Vagina (tissue), 2 donors: ENCODE measurements around the gene GDF7.

Source experiments
- POLR2A ChIP-seq, 2 donors: fragments of 450-650 bp; IDR thresholded peaks; one replicate each; pipeline ENCODE4 v1.6.1; 2017; ENCODE audit warnings: antibody characterized with exemption in 2 of 2, mild to moderate bottlenecking in 2 of 2, moderate library complexity in 2 of 2
- POLR2AphosphoS5 ChIP-seq, 2 donors: sonication (generic); formaldehyde crosslinking; IDR thresholded peaks; one replicate each; pipeline ENCODE4 v1.9.0; 2017; ENCODE audit warnings: antibody characterized with exemption in 2 of 2, mild to moderate bottlenecking in 2 of 2, low read depth in 1 of 2; ENCODE audit not compliant: insufficient read depth in 1 of 2
- TF ChIP-seq, protein P1 (sequence below), 3 experiments: fragments of 450-650 bp in 2 of 3; fragments of 200-600 bp in 1 of 3; sonication (generic) in 1 of 3; IDR thresholded peaks; one replicate each; pipeline ENCODE4 v1.5.1; 2017 to 2019; ENCODE audit warnings: antibody characterized with exemption in 3 of 3, mild to moderate bottlenecking in 2 of 3, moderate library complexity in 2 of 3

DNA sequence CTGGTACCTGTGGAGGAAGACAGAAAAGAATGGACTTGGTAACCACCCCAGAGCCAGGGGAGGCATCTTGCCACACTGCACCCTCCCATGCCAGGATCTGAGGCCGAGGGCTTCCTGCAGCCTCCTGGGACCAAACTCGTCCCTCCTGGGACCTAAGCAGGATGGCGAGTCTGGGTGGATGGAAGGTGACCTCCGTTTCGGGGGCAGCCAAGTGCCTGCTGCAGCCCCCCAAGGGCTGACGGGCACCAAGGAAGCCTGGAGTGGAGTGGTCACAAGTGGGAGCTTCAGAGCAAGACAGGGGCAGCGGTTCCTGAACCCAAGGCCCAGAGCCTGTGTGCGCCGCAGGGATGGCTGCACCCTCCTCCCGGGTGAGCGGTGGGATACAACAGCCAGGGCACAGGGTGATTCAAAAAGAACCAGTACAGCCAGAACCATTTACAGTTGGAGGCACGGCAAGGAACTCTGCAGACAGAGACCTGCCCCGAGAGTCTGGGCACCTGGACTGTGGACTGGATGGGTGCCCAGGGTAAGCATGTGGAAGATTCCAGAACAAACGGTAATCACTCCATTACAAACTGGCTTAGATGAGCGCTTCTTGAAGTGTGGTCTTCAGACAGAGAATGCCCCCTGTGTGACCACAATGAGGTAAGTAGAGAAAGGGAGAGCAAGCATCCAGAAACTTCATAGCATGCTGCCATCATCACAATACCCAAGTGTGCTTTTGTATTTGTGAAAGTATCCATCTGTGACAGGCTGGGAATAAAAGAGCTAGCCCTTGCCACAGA, 28.1 kb upstream of the GDF7 start:
- TF ChIP-seq, protein P1, sequence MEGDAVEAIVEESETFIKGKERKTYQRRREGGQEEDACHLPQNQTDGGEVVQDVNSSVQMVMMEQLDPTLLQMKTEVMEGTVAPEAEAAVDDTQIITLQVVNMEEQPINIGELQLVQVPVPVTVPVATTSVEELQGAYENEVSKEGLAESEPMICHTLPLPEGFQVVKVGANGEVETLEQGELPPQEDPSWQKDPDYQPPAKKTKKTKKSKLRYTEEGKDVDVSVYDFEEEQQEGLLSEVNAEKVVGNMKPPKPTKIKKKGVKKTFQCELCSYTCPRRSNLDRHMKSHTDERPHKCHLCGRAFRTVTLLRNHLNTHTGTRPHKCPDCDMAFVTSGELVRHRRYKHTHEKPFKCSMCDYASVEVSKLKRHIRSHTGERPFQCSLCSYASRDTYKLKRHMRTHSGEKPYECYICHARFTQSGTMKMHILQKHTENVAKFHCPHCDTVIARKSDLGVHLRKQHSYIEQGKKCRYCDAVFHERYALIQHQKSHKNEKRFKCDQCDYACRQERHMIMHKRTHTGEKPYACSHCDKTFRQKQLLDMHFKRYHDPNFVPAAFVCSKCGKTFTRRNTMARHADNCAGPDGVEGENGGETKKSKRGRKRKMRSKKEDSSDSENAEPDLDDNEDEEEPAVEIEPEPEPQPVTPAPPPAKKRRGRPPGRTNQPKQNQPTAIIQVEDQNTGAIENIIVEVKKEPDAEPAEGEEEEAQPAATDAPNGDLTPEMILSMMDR (IDR thresholded peaks at IDR 0.05): no peak
- TF ChIP-seq POLR2AphosphoS5 (IDR thresholded peaks at IDR 0.05; ENCODE audit: insufficient read depth in 1 of 2, low read depth in 1 of 2) (no peak), POLR2A (IDR thresholded peaks at IDR 0.05) (no peak)
